Measurements from ENCODE around the gene CYP19A1.

- no peak for TF ChIP-seq CTCF (IDR thresholded peaks at IDR 0.05; ENCODE audit: low read depth, low read length)
- TF ChIP-seq EZH2phosphoT487 (IDR thresholded peaks at IDR 0.05; ENCODE audit: low read depth), result no peak
Observed at GRCh38 chr15:51353976-51354375, 15.6 kb upstream of the CYP19A1 start.

All from OCI-LY3 (cell line).